GM19463 (cell line): ENCODE measurements around the gene PCOLCE2.

Experiments used
- ATAC-seq: cut with Tn5 transposase; IDR thresholded peaks from one replicate; pipeline ENCODE4 v1.9.1; 2021; ENCODE audit warnings: mild to moderate bottlenecking, moderate library complexity; ENCODE audit not compliant: unreplicated experiment

PCOLCE2 gene

DNA sequence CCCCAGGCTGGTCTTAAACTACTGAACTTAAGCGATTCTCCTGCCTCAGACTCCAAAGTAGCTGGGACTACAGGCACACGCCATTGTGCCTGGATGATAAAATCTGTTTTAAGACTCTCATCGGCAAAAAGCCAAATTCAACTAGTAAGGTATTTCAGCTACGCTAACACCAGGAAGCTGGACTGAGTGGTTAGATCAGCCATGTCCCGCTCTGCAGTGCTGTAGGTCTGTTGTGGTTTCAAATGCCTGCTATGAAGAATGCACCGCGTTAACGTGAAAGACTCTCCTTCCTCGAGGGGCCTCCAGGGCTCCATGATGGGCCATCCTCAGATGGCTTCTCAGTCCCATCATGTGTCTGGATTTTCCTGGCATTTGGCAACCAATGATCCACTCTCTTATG, 70.2 kb downstream of the PCOLCE2 start:
- ATAC-seq: no peak

DNA sequence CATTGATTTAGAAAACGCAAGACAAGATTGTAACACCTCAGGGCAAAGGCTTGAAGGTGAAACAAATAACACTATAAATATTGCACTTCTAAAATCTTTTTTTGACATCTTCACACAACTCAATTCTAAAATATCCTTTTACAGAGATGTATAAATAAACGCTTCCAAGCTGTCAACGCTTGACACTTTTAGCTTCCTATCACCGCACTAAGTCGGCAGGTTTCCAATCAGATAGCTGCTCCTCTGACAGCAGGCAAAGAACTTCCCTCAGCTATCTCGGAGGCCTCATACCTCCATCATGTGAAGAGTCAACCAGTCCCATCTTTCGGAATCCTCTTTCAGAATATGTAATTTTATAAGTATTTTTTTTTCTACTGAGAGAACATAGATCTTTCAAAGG, 71.0 kb downstream of the PCOLCE2 start:
- no peak for ATAC-seq

DNA sequence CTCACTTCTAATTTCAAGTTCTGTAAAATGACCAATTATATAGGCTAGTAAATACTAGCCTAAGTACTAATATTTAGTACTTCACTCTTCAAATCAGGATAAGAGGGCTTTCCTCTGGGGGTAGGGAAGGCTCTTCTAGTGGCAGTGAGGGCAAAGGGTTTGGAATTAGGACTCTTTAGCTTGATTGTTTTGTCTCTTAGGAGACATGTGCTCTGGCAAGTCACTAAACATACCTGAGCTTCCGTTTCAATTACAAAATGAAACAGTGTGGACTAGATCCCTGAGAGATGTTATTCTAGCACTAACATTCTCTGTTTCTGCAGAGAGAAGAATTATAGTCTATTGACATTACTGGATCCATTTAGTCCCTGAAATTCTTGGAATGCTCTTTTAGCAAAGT, 71.5 kb downstream of the PCOLCE2 start:
- ATAC-seq: no peak

DNA sequence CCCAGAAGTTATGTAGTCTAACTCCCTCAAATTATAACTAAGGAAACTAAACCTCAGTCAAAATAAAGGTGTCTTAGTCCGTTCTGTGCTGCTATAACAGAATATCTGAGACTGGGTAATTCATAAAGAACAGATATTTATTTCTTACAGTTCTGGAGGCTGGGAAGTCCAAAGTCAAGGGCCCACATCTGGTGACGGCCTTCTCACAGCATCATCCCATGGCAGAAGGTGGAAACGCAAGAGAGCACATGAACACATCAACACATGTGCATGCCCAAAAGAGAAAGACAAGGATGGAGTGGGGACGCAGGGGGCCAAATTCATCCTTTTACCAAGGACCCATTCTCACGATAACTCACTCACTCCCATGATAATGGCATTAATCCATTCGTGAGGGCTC, 73.1 kb downstream of the PCOLCE2 start:
- ATAC-seq: no peak

DNA sequence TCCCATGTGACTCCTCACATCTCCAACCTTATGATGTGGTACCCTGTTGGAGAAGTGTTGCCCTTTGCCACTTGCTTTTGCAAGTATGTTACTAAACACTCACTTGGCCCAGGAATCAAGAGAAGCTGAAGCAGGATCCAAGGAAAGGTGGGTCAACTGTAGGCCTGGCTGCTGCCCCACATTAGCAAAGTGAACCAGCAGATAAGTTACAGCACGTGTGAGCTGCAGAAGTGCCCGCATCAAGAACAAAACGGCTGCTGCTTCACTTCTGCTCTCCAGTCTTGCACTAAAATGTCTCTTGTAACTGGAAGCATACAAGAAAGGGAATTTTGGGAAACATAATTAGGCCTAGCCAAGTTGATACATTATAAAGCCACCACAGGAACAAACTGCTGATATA, 79.6 kb downstream of the PCOLCE2 start:
- ATAC-seq: no peak

DNA sequence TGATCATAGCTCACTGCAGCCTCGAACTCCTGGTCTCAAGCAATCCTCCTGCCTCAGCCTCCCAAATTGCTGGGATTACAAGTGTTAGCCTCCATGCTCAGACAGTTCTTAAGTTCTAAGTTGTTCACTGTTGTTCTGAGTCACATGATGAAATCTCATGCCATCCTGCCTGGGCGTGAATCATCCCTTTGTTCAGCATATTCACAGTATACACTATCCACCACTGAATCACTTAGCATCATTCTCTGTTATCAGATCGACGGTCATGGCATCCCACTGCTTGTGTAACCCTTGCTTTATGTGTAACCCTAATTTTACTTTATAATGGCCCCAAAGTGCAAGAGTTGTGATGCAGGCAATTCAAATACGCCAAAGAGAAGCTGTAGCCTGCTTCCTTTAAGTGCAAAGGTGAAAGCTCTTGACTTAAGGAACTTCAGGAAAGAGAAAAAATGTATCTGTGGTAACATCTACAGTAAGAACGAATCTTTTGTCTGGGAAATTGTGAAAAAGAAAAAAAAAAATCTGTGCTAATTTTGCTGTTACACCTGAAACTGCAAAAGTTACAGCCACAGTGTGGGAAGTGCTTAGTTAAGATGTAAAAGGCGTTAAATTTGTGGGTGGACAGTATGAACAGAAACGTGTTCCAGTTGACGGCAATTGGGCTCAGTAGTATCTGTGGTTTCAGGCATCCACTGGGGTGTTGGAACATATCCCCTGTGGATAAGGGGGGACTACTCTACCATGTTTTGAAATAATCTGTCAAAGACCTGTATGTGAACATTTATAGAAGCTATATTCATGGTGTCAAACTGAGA, 80.6 kb downstream of the PCOLCE2 start:
- ATAC-seq: no peak

DNA sequence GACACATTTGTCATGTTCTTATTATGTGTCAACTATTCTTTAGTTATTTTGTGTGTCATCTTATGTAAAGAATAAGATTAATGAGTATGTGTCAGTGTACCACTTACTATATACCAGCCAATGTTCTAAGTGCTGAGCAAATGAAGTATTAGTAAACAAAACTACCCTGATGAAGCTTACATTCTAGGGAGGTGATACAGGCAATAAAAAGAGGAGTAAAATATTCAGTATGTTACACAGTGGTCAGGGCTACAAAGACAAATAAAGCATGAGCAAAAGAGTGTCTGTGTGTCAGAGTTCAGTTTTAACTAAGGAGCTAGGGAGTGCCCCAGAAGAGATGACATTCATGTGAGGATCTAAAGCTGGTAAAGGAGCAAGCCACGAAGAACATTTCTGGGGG, 86.0 kb downstream of the PCOLCE2 start:
- ATAC-seq: no peak

DNA sequence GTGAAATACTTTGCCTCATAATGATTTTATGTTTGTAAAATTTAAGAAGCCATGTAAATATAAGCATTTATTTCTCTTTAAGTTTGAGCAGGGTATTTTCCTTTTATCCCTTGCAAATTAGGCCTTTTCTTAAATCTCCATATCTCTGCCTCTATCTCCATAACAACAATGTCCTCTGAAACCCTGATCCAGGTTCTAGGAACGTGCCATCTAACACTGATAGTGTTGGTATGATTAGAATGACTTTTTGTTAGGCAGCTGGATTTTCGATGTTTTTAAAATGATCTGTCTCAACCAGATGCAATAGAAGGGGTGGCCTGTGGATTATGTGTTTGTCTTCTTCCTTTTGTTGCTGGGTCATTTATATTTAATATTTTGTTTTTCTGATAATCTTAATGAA, 87.1 kb downstream of the PCOLCE2 start:
- no peak for ATAC-seq

DNA sequence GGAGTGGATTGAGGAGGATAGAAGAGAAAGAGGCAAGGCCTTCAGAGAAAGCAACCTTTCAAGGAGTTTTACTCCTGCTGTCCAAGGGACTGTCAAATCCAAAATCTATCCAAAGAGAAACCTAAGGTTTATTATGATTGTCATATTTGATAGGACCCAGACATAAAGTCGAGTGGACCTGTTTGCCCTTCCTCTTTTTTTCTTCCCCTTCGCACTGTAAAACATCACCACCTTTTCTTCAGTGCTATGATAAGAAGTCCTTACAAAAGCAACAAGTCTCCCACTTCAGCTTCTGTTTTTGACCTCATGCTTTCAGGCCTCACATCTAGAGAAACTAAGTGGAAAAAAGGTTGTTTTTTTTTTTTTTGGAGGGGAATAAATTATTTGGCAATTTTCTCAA, 92.1 kb downstream of the PCOLCE2 start:
- ATAC-seq: no peak

DNA sequence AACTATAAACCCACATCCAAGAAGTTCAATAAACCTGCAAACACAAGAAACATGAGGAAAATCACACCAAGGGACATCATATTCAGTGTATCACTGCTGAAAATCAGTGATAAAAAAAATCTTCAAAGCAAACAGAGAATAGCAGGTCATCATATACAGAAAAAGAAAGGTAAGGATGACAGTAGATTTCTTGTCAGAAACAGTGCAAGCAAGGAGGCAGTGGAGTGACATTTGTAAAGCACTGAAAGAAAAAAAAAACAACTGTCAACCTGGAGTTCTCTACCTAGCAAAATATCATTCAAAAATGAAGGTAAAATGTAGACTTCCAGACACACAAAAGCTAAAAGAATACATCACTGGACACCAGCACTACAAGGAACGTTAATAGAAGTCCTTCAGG, 93.6 kb downstream of the PCOLCE2 start:
- no peak for ATAC-seq

DNA sequence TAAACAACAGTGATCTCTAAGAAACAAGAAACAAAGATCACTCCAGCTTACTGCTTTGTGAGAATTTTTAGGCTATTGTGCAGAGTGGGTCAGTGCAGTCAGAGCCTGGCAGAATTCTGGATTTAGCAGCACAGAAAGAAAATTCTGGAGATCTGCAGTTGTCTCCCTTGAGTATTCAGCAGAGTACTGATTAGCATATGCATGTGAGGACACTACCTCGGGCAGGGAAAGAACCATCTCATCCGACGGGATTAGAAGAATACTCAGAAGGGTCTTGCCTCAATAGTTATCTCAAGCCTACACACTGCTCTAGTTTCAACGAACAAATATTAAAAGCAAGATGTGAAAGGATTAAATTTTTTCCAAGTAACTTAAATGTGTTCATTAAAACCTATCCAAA, 94.4 kb downstream of the PCOLCE2 start:
- ATAC-seq: no peak

DNA sequence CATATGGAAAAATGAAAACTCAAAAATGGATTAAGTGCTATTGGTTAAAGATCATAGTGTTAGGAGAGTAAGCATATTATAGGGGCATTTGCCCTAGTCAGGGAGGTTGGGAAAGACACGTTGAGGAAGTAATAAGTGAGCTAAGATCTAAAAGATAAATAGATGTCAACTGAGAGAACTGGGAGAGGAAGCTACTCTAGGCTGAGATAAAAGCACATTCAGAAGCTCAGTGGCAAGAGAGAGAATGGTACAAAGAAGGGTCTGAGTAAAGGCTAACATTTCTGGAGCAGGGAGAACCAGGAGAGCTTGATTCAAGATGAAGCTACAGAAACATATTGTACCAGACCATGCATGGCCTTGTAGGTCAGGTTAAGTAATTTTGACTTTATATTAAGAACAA, 101.2 kb downstream of the PCOLCE2 start:
- no peak for ATAC-seq

DNA sequence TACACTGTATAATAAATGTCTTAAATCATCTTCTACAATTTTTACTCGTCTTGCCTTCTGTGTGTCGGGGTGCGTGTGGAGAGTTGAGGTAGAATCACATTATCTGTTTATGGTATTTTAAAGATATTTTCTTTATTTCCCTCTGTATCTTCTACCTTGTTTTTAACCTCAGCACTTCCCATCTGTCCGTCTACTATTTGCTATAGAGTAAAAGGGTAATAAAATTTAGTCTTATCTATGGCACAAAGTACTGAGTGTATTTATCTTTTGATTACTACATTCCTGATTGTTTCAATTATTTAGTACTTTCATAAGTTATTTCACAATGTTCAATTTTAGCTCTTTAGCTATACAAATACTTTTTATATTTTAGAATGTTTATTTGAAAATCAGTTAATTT, 102.9 kb downstream of the PCOLCE2 start:
- no peak for ATAC-seq

DNA sequence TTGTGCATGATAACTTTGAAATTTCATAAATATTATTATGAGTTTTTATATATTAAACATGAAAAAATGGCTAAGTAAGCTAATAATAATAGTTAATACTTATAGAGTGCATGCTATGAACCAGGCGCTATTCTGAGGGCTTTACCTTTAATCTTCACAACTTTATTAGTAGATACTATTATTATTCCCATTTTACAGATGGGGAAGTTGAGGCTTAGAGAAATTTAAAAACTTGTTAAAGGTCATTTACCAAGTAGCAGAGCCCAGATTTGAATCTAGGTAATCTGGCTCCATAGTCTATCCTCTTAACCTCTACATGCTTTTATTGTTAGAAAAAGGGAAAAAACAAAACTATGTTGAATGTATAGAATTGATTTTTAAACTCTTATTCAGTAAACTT, 104.7 kb downstream of the PCOLCE2 start:
- ATAC-seq: no peak

DNA sequence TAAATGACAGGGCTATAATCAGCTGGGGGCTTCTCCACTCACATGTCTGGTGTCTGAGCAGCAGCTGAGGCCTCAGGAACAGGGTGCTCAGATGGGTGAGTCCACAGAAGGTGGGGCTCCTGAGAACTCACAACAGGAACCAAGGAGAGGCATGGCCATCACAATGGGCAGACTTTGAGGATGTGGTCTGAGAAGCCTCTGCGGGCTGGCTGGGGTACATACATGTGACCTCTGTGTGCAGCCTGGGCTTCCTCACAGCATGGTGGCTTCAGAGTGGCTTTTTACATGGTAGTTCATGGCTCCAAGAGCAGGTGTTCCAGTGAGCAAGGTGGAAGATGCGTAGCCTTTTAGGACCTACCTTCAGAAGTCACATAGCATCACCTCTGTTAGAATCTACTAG, 106.3 kb downstream of the PCOLCE2 start:
- ATAC-seq: no peak

DNA sequence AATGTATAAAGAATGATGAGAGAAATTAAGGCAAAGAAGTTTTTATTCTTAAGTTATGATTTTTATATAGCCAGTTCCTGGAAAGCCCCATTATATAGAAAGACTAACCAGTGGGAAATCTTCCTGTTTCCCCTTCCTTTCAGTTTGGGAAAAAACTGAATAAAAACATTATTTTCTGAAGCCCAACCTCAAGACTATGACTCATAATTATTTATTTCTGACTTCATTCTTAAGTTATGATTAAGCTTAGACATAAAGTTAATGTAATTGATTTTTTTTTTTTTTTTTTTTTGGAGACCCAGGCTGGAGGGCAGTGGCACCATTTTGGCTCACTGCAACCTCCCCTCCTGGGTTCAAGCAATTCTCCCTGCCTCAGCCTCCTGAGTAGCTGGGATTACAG, 109.3 kb downstream of the PCOLCE2 start:
- ATAC-seq: no peak

DNA sequence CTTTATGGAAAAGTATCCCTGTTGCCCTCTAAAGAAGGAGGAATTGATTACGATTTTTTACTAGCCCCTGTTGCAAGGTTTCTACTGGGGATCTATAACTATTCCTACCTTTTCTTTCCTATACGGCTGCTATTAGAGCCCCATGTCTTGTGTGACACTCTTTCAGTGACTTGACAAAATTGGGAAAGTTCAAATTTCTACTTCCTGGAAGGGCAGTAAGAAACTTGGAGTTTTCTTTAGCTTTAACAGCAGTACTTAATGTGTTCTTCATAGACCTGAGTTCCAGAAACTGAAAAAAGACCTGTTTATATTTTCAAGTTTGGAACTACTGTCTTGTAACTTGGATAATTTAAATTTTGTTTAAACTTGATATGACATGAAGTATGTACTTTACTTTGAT, 110.3 kb downstream of the PCOLCE2 start:
- no peak for ATAC-seq

DNA sequence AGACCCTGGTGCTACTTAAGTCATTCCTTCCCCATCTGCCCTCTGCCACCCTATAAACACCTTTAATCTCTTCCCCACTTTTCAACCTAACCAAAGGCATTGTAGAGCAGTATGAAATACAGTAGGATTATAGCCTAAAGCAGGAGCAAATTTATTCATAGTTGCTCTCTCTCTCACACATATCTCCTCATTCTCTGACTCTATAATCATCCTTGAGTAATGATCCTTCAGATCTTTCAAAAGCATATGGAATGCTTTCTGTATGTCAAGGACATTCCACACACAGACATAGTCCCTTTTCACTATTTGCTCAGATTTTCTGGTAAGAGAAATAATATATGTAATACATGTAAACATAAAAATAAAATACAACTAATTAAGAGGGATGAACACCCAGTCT, 111.0 kb downstream of the PCOLCE2 start:
- ATAC-seq: no peak

DNA sequence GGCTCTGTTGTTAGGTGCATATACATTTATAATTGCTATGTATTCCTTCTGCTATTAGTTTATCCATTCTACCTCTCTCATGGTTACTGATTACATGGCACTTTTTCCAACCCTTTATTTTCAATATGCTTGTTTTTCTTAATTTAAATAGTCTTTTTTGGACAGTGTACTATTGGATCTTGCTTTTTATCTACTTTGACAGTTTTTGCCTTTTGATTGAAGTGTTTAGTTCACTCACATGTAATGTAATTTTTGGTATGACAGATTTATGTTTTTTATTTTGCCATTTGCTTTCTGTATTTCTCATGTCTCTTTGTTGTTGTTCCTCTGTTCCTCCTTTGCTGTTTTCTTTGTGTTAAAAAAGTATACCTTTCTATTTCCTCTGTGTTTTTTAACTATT, 120.5 kb downstream of the PCOLCE2 start:
- no peak for ATAC-seq
